ENCODE results near the gene PPP4R2. TPM values are rescaled to one million over a fixed set of nuclear protein-coding genes. Genes with fewer than 3 reads are reported as not detected.

PPP4R2 gene
- total and polyA plus RNA-seq, 9 of the 15 experiments (the other 6 are each of a cell fraction or from before 2014, with no cell fraction given): 11.0 to 49.6 (median 31.6) TPM

GRCh38 chr3:73108750-73109149 lies 112.1 kb downstream of the PPP4R2 start (continued):
- TF ChIP-seq FOXK1 (CRISPR knock-in tag; IDR thresholded peaks at IDR 0.05; ENCODE audit: borderline replicate concordance) (no peak), RBM25 (IDR thresholded peaks at IDR 0.05; ENCODE audit: low read depth, low read length, severe bottlenecking) (peak; percentile 65), GABPA (tag; conservative IDR thresholded peaks at IDR 0.05; ENCODE audit: low read depth) (no peak), ZBTB17 (CRISPR knock-in tag; IDR thresholded peaks at IDR 0.05) (no peak), NFRKB (IDR thresholded peaks at IDR 0.05; ENCODE audit: low read depth) (no peak), TSHZ1 (CRISPR knock-in tag; IDR thresholded peaks at IDR 0.05) (no peak), DPF2 (IDR thresholded peaks at IDR 0.05) (no peak)

- POLR2A ChIA-PET: no interaction called here
- no peak overlapping the region for H3K9ac ChIP-seq (ENCODE audit: insufficient read depth in 1 of 2, low read depth in 2 of 2, low read length in 2 of 2)
- peak; percentile 100 for FAIRE-seq
- no peaks in the 10 kb centered on the region for H4K20me1 ChIP-seq (replicated peaks; ENCODE audit: control insufficient read depth, insufficient read depth, low read length)
- 23% methylated on average over 18 of the region's 20 CpGs for WGBS (ENCODE audit: insufficient coverage, low coverage, missing lambda C conversion rate)
- BruUV-seq (replicated peaks): no TSS peak
- TF ChIP-seq SNRNP70 (optimal IDR thresholded peaks at IDR 0.05; ENCODE audit: low read depth, low read length) (no peak), E2F6 (IDR thresholded peaks at IDR 0.05; ENCODE audit: borderline replicate concordance in 1 of 2, extremely low read depth in 1 of 2, insufficient read depth in 1 of 2, insufficient read length in 1 of 2, low read depth in 1 of 2, low read length in 1 of 2, poor library complexity in 1 of 2, severe bottlenecking in 1 of 2) (peak in 1 of 2 experiments; percentile 22)
- H3K27me3 ChIP-seq (ENCODE audit: control insufficient read depth in 2 of 2, insufficient read depth in 2 of 2, low read length in 2 of 2): peaks cover 0 to 27% of the 10 kb centered on the region in 2 experiments; a peak in 3 of 5 replicates
- no peaks in the 10 kb centered on the region for H3K36me3 ChIP-seq (ENCODE audit: control insufficient read depth, insufficient read depth, low read length)
- ATAC-seq: no peak
- CTCF ChIA-PET (ENCODE audit: low intra/inter-chr PET ratio): no interaction called here
- in situ Hi-C loops (cut with MboI) (no loop called here), intact Hi-C loops (cut with micrococcal nuclease) (no loop called here)
- H3K4me3 ChIP-seq: no peak overlapping the region
- peak overlapping the region; percentile 56; the same call in 1 of the 2 replicates for H2AFZ ChIP-seq (ENCODE audit: low read depth, low read length)
- peak overlapping the region; percentile 10; the same call in 1 of the 2 replicates for H3K4me2 ChIP-seq (ENCODE audit: insufficient read depth, low read length)
- H3K9me3 ChIP-seq (replicated peaks; ENCODE audit: control insufficient read depth, insufficient read depth, low read depth, low read length): no peaks in the 10 kb centered on the region
- peak in 1 of 4 experiments; percentile 16 for DNase-seq (ENCODE audit: extremely low read depth in 1 of 4, low spot score in 3 of 4)
- no peaks in the 10 kb centered on the region; a peak in 1 of 5 replicates for H3K4me1 ChIP-seq (replicated peaks in 1 of 2; ENCODE audit: control insufficient read depth in 2 of 2, insufficient read depth in 2 of 2, low read length in 2 of 2)
- H3K79me2 ChIP-seq (ENCODE audit: control insufficient read depth, insufficient read depth, low read length): no peaks in the 10 kb centered on the region
- H3K27ac ChIP-seq (ENCODE audit: extremely low read depth, low read depth, low read length): no peak overlapping the region
- no peaks in the 10 kb centered on the region for H3K9me1 ChIP-seq (ENCODE audit: control insufficient read depth, insufficient read depth, low read length)
Measured at GRCh38 chr3:73110530-73110929, 113.9 kb downstream of the PPP4R2 start.
